Eye (tissue), 1 donor: ENCODE measurements around the gene TMEM54.

Source experiments
- DNase-seq: peaks from one replicate; pipeline ENCODE4 v3.0.0-alpha.2; 2015

Gene TMEM54

DNA sequence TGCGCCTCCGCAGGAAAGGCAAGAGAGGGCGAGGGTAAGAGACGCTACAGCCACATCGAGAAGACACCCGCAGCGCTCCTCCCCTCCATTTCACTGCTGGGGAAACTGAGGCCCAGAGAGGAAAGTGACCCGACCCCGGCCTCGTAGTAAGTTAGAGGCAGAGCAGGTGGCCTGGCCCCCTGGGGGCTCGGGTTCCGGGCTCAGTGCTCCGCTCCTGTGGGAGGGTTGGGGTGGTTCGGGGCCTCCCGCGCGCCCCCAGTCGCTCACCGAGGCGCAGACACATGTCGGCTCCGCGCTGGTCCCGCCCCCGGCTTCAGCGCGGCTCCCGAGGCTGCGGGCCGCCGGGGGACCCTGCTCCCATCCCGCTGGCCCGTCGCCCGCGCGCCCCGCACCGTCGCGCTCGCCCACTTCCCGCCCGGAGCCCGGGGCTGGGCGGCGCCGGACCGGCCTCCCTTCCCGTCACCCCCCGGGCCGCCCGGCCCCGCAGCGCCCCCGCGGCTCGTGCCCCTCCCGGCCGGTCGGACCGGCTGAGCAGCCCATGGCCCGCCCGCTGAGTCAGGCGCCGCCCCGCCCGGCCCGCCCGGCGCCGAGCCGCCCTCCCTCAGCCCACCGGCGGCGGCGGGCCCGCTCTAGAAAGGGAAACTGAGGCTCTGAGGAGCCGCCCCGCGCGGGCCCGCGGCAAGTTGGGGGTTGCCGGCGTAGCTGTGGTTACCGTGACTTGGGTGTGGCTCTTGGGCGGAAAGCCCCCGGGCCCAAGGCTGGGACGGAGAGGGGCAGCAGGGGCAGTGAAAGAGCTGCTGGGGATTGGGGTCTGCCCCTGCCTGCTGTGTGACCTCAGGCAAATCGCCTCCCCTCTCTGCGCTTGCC is at the start of gene TMEM54:
Gene TMEM54, minus strand, starts transcription at position 434 of the 867 bp plus-strand sequence. Its CDS starts 151 bp downstream, at position 283.
- no peak for DNase-seq

DNA sequence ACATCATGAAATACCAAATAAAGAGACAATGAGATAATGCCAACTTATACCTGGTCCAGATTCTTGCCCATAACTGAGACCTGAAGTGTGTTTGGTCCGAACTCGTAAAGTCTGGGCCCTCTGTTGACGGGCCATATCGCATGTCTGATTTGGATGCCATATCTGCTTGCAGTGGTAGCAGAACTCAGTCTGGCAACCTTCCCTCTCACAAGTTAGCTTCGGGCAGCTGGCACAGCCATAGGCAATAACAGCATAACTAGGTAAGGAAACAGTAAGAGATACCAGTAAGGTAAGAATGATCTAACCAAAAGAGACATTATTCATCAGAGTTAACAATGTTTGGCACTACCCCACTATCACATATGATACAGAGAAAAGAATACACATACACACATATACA is 48.3 kb upstream of the TMEM54 start:
- no peak for DNase-seq

DNA sequence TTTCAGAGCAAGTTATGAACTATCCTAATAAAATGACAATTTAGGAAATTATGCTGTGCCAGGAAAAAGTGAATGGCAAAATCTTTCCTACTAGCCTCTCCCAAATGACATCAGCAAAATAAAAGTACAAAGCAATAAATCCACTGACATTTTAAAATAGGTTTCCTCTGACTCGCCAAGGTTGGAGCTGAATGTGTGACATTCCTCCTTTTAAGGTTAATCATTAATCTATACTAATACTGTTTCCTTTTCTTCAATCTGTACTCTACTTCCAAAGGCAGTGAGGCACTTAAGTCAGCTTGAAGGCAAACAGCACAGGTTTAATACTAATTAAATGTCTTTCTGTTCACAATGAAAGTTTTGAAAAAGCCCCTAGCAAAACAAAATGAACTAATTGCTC is 47.7 kb upstream of the TMEM54 start:
- no peak for DNase-seq

- no peak for DNase-seq
These were observed 47.2 kb upstream of the TMEM54 start for GRCh38 chr1:32948390-32948722.

DNA sequence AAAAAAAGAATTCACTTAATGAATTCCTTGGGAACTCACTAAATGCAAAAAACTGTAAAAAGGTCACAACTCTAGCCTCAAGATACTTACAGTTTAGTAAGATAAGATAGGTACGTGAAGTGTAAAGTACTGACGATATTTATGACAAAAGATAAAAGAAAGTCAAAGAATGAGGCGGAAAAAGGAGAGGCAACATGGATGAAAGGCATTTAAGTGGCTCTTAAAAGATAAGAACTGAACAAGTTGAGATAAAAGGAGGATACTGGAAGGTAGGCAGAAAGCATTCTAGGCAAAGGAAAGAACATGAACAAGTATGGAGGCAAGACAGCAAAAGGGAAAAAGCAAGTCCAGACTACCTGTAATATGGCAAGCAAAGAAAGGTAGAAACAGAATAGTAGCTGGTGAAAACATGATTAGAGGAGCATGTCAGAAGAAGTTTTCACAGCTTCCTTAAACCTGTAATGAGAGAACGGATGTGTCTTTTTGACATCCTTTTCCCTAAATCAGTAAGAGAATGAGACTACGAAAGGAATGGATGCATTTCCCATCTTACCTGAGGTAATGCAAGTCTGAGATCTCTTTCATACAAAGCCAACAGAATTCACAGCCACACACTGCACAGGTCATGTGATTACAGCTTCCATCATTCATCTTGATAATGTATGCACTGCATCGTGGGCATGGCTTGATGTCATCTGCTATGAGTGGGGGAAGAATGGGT is 46.6 kb upstream of the TMEM54 start:
- no peak for DNase-seq

- no peak for DNase-seq
These were observed 45.2 kb upstream of the TMEM54 start for GRCh38 chr1:32946413-32946812.

DNA sequence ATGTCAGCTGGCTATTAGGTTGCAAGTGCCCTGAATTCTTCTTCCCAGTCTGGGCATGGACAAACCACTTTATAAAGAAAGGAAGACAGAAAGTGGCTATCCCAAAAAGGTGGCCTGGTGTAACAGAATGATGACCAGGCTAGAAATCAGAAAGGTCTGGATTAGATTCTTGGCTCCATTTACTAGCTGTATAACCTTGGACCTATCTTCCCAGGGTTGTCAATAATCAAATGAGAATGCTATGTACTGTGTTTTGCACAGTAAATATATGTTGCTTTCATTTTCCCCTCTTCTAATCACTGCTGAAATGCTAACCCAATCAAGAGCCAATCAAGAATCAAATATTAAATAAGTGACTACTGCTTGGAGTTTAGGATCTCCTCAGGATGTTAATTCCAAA is 43.0 kb upstream of the TMEM54 start:
- DNase-seq: no peak

GRCh38 chr1:32939655-32940371 is 38.6 kb upstream of the TMEM54 start:
- DNase-seq: no peak

DNA sequence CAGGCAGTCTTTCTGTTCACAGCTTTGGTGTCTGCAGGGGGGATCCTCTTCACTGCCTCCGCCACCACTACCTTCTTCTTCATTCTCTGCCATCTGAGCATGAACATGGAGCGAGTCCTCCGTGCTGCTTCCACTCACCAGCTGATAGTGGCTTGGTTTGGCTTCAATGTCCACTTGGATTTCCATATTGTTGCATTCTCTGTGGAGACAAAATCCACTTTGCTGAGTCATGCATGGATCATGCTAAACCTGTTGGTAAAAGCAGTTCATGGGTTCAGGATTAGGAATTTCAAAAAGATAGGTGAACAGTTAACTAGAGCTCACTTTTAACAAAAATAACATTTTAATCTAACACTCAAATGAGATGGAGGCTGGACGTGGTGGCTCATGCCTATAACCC is 35.9 kb upstream of the TMEM54 start:
- DNase-seq: no peak

GRCh38 chr1:32934535-32934934 is 33.3 kb upstream of the TMEM54 start:
- no peak for DNase-seq

DNA sequence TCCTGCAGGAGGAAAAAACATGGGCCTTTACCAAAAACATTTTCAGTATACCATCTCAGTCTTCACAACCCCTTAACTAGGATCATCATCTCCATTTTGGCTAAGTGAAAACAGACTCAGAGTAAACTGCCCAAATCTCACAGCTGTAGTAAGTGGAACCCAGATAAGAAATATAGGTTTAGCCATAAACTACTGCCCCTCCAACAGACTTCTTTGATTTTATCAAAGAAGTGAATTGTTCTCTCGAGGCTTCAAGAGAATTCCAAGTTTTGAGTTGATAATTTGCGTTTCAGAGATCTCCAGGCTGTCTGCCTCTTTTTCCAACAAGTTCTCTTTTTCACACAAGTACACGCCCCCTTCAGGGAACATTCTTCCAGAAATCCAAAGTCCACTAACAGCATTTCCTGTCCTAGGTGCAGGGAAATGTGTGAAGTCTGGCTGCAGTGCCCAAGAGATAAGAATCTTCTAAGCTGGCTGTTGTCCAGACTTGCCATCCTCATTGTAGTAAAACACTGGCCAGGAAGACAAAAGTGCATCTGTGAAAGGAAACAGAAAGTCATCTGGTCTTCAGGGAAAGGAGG is 32.6 kb upstream of the TMEM54 start:
- peak; percentile 22 for DNase-seq

- no peak for DNase-seq
These were observed 30.6 kb upstream of the TMEM54 start for GRCh38 chr1:32931760-32932159.

DNA sequence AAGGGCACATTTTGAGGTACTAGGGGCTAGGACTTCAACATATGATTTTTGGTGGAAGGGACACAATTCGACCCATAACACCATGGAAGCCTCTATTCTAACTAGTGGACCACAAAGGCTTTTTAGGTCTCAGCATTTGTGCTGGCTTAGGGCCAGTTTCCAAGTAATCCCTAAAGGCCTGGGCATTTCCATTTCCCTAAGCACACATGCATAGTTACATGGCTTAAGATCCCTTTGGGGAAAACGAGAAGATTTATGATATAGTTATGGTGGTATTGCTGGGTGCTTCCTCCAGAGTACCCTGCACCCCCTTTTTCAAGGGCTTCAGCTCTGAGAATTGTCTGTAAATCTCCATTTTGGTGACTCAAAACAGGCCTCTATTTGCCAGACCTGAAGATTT is 28.2 kb upstream of the TMEM54 start:
- no peak for DNase-seq

- no peak for DNase-seq
These were observed 27.5 kb upstream of the TMEM54 start for GRCh38 chr1:32928715-32929114.

- no peak for DNase-seq
These were observed 27.1 kb upstream of the TMEM54 start for GRCh38 chr1:32928285-32928684.

GRCh38 chr1:32927441-32927840 is 26.3 kb upstream of the TMEM54 start:
- no peak for DNase-seq

GRCh38 chr1:32926562-32926961 is 25.4 kb upstream of the TMEM54 start:
- no peak for DNase-seq

DNA sequence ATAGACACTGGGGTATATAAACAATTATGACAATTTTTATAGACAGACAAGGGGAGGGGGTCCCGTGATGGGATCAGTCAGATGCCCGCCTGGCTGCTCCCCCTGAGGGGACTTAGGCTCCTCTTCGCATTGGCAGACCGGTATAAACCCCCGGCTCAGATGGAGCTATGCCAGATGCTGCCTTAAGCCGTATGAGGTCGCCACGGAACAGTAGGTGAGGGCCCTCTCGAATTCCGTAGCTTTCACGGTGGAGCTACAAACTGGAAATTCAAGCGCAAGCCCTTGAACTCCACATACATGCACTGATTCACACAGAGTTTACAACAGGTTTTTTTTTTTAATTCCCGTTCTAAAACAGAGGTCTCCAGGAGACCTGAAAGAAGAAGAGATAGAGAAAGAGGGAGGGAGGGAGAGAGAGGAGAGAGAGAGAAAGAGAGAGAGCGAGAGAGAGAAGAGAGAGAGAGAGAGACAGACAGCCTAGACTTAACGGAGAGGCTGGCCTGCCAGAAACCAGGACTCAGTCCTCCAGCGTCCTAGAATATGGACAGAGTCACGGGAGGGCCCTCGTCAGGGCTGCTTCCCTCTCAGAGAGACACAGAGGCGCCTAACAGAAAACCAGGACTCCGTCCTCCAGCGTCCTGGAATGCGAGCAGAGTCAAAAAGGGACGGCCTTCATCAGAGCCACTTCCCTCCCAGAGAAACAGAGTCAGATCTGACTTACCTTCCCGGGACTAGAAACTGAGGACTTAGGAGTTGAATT is 24.4 kb upstream of the TMEM54 start:
- DNase-seq: peak; percentile 77

GRCh38 chr1:32924881-32925344 is 23.7 kb upstream of the TMEM54 start:
- DNase-seq: peak; percentile 54

- DNase-seq: no peak
These were observed 19.6 kb upstream of the TMEM54 start for GRCh38 chr1:32920833-32921232.

DNA sequence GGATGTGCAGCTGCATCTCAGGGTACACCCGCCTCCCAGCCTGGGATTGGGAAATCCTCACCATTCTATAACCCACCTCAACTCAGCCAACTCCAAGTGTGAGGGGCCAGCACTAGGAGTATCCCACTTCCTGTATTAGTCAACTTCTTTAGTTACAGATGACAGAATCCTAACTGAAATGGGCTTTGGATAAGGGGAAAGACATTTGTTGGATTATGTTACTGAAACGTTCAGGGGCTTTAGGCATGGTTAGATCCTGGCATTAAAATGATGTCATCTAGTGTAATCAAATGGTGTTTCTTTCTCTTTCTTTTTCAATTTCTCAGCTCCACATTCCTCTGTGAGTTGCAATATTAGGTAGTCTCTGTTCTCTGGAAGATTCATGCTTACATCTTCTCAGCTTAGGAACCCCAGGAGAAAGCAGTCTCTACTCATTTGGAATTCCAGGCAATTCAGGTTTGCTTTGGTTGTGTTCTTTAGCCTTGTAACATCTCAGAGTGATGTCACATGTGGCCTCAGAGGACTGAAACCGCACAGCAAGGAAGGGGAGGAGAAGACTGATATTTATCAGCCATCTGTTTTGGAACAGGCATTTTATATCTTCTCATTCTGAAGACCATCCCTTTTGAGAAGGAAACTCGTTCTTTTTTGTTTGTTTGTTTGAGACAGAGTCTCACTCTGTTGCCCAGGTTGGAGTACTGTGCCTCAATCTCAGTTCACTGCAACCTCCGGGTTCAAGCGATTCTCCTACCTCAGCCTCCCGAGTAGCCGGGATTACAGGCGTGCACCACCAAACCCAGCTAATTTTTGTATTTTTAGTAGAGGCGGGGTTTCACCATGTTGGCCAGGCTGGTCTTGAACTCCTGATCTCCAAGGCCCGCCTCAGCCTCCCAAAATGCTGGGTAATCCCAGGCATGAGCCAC is 18.9 kb upstream of the TMEM54 start:
- DNase-seq: peak; percentile 16
